HG03457 (cell line): ENCODE measurements around the gene SIRT3.
"Not testable (repeated sequence)": the region's sequence is repeated elsewhere in the genome, so short reads cannot be mapped to it uniquely, and the experiment has no call there.

Source experiments
- ATAC-seq: cut with Tn5 transposase; IDR thresholded peaks from one replicate; pipeline ENCODE4 v1.9.1; 2021; ENCODE audit warnings: moderate number of reproducible peaks; ENCODE audit not compliant: unreplicated experiment

The SIRT3 gene

GRCh38 chr11:180242-180641 is 55.9 kb downstream of the SIRT3 start:
- not testable (repeated sequence) for ATAC-seq
